NCI-H748 treated with DMSO at 0.1 percent for 48 hours (cell line): ENCODE measurements around the gene ZDHHC14.
"Not testable (repeated sequence)": the region's sequence is repeated elsewhere in the genome, so short reads cannot be mapped to it uniquely, and the experiment has no call there.

Experiments
- DNase-seq: peaks from one replicate; lab custom pipeline; 2025; lab: John Stamatoyannopoulos, UW

ZDHHC14 gene

DNA sequence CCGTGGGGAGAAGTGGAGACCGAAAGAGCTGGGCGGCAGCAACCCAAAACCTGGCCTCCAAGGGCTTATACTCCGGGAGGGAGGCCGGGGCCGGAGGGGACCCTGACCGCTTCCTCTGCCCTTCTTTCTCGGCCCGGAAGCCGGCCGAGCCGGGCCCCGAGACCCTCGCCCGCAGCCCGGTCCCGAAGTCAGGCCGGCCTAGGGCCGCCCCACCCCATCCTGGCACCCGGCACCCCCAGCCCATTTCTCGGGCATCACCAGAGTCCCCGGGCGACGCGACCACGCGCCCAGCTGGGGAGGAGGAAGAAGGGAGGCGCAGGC is 572 bp upstream of the ZDHHC14 start:
- no peak for DNase-seq

DNA sequence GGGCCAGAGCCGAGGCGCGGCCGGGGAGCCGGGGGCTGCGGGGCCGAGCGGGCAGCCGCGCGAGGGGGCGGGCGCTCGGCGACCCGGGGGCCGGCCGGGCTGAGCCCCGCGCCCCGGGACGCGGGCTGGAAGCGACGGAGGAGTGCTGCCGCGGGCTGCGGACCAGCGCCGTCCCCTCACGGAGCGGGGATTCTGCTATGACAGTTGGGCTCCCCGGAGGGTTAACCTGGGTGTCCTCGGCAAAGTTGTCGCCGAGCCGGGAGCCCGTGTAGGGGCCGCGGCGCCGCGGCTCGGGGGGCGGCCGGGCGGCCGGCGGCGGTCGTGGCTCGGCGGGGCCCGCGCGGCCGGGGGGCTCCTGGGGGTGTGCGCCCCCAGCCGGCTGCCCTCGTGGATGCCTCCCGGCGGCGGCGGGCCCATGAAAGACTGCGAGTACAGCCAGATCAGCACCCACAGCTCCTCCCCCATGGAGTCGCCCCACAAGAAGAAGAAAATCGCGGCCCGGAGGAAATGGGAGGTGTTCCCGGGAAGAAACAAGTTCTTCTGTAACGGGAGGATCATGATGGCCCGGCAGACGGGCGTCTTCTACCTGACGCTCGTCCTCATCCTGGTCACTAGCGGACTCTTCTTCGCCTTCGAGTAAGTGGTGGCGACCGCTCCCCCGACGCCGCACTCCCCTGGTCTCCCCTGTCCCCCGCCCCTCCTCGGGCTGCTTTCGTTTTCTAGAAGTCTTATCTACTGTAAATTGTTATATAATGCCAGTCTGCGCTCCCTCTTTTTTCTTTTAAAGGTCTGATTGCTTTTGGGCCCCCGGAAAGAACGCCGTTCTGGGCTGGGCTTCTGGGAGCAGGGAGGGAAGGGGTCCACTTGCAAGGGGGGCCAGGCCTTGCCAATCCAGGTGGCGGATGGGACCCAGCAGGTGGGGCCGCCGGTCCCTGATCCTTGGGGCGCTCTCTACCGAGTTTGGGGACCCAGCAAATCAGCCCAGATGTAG is 936 bp downstream of the ZDHHC14 start:
- DNase-seq: no peak

DNA sequence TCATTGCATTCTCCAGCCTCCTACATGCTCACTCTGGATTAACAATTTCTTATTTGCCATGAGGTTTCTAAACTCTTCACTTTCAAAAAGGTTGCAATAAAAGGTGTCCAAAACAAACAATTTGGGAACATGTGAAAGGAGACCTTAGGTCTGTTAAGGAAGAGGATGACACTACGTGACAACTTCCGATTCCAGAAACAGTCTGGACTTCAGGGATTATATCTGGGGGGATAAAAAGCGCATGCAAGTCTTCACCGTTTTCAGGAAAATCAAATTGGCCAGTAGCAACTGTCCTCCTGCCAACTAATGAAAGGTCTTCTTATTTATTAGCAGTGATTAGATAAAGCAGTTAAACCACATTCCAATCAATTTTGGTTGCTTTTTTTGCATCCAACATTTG is 1.8 kb downstream of the ZDHHC14 start:
- DNase-seq: no peak

DNA sequence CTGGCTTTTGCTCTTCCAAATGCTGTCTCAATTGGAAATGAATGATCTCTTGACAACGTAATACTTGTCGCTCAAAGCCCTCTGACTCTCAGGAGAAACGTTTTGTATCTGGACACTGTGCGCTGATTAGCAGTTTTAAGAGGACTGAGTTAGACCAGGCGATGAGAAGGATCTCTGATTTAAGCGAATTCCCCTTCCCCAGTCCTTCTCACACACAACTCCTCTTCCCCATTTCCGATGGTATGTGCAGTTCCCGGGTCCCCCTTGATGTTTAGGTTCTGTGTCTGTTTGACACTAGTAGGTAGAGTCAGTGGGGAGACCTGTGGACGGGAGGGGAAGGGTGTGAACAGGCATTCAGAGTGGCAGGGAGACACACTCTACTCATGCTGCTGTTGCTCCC is 2.5 kb downstream of the ZDHHC14 start:
- no peak for DNase-seq

DNA sequence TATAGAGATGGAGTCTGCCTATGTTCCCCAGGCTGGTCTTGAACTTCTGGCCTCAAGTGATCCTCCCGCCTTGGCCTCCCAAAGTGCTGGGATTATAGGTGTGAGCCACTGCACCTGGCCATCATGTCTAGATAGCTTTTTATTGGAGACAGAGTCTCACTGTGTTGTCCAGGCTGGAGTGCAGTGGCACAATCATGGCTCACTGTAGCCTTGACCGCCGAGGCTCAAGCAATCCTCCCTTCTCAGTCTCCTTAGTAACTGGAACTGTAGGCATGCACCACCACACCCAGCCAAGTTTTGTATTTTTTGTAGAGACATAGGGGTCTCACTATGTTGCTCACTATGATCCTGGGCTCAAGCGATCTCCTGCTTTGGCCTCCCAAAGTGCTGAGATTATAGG is 4.0 kb downstream of the ZDHHC14 start:
- not testable (repeated sequence) for DNase-seq

DNA sequence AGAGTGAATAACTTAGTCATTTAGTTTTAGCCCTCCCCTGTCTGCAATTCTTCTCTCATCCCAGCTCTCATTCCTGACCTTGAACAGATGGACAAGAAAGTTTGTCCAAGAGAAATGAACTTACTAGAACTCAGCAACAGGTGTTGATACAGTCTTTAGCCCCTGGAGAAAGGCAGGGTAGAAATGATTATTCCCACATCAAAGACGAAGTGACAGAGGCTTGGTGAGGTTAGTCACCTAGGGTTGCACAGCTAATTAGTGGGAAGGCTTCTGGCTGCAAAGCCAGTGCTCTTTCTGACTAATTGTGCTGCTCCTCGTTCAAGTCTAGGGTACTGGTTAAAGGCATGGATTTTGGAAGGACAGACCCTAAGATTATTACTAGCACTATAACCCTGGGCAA is 4.5 kb downstream of the ZDHHC14 start:
- DNase-seq: no peak

DNA sequence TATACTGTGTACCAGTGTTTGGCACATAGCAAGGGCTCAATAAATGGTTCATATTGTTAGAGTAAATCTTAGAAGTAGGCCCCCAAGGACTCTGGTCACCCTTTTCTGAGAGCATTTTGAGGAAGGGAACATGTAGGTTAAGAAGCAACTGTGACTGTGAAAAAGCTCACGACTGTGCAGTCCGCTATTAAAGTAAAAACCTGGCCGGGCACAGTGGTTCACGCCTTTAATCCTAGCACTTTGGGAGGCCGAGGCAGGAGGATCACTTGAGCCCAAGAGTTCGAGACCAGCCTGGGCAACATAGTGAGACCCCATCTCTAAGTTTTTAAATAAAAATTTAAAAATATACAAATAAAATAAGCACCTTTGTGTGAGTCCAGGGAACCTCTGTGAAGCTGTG is 5.0 kb downstream of the ZDHHC14 start:
- DNase-seq: no peak

DNA sequence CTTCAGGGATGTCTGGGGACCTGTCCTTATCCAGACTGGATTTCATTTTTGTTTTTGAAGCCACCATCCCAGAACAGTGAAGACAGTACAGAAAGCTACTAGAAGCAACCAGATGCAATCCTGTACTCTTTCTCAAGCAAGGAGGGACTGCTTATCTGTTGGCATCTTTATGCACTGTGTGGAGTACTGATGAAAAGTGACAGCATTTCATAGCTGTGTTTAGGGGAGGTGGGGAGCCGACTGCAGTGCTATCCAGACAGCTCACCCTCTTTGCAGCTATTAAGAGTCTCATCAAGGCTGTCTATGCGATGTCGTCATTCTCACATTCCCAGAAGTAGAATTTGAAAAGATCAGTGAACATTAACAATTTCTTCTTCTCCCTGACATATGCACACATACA is 5.5 kb downstream of the ZDHHC14 start:
- DNase-seq: no peak

DNA sequence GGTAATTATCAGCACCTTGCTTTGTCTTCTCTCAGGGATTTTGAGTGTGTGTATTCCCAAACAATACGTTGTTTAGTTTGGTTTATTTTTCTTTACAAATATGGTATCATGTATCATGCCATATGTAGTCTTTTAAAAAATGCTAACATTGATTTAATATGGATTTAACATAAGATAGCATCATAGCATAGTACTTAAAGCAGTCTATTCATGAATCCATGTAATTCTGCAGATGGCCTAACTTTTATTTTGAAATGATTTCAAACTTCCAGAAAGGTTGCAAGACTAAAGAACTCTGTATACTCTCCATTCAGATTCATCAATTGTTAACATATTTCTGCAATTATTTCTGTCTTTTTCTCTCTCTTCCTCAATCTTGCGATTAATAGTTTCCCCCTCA is 7.9 kb downstream of the ZDHHC14 start:
- DNase-seq: no peak

DNA sequence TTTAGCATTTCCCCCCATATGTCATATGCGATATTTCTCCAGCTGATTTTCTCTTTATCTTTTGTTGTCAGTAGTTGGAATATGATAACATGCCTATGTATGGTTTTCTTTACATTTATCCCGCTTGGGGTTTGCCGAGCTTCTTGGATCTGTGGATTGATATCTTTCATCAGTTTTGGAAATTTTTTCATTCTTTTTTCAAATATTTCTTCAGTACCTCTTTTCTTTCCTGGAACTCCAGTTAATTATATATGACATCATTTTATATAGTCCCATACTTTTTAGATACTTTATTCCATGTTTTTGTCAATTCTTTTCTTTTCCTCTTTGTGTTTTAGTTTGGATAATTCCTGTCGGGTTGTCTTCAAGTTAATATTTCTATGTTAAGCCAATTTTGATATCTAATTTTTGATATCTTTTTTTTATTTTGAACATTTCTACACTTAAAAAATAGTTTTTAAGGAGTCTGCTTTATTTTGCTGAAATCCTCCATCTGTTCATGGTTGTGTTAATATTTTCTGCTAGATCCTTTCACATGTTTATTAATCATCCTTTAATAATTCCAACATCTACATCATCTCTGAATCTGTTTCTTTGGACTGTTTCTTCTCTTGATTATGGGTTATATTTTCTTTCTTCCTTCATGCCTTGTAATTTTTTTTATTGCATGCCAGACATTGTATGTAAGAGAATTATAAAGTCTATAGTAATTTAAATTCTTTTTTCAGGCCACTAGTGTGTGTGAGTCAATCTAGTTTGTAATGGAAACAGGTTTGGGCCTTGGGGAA is 9.5 kb downstream of the ZDHHC14 start:
- DNase-seq: no peak

DNA sequence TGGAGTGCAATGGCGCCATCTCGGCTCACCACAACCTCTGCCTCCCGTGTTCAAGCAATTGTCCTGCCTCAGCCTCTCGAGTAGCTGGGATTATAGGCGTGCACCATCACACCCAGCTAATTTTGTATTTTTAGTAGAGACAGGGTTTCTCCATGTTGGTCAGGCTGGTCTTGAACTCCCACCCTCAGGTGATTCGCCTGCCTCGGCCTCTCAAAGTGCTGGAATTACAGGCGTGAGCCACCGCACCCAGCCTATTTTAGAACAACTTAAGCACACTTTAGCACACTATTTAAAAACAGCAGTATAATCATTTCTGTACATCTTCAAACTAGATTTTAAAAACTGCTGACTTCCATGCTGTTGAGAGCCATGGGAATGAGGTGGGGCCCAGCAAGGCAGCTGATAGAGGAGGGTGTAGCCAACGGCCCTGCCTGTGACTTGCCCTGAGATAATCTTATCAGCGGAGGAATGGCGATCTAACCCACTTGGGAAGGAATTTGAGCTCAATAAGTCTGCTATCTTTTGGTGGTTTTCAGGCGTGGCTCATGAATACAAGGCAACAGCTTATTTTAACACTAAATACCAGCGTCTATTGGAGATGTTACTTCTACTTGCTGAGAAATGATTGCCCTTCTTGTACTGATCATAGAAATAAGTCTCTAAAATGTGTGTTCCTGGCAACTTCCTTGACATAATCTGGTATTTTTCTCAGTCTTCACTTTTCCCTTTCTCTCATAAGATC is 12.1 kb downstream of the ZDHHC14 start:
- no peak for DNase-seq

DNA sequence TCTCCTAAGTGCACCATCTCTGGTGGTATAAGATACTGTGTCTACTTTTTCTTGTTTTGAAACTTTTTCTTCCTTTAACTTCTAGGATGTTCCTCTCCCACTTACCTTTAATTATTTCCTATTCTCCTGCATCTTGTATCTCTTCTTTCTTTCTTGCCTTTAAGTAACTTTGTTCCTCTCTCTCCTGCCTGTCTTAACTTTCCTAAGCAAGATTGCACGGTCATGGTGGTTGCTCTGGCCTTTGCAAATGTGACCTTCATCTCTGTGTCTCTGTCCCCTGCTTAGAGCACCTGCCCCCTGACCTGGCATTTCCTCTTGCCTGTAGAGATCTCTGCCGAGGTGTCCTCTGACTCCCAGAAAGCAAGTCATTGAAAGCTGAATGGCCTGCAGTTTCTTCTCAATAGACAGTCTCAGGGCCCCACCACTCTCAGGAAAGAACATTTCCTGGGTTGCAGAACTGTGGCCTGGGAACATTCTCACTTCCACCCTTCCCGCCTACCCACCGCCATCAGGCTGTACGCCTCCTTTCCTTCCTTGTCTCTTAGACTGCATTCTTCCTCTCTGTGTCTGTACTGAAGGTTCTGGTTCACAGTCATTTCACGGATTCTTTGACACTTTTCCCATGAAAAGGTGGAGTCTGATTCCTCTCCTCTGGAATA is 12.8 kb downstream of the ZDHHC14 start:
- no peak for DNase-seq

DNA sequence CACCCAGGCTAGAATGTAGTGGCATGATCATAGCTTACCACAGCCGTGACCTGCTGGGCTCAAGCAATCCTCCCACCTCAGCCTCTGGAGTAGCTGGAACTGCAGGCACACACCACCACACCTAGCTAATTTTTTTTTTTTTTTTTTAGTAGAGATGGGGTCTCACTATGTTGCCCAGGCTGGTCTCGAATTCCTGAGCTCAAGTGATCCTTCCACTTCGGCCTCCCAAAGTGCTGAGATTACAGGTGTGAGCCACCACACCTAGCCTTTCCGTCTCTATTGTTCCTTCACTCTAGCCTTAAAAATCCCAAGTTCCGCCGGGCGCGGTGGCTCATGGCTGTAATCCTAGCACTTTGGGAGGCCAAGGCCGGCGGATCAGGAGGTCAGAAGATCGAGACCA is 14.2 kb downstream of the ZDHHC14 start:
- DNase-seq: not testable (repeated sequence)

DNA sequence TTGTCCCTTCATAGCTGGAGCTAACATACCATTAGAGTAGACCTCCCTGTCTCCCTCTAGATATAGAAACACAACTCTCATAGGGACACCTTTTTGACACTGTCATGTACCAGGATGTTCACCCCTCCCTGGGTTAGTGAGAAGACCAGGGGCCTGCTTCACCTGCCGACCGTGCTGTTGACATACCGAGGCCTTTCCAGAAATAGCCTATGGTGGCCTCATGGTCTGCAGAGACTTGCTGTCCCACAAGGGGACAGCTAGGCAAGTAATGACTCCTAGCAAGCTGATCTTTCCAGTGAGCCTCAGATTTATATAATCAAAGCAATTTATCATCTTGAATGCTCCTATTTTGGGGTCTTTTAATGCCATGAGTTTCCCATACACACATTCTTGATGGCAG is 15.0 kb downstream of the ZDHHC14 start:
- DNase-seq: no peak

DNA sequence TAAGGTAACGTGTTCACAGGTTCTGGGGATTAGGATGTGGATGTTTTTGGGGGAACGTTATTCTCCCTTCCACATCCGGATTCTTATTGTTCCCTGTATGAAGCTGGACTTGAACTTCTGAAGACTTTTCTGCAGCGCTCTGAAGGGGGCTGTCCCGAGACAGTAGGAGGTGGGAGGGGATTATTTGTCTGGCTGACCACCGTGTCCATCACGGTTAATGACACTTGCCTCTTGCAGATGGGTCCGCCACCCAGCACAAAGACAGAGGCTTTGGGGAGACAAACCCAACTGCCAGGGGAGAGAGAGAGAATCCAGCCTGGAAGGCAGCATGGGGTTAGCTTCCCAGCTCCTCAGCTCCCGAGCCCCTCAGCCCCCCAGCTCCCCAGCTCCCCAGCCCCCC is 16.7 kb downstream of the ZDHHC14 start:
- DNase-seq: no peak

DNA sequence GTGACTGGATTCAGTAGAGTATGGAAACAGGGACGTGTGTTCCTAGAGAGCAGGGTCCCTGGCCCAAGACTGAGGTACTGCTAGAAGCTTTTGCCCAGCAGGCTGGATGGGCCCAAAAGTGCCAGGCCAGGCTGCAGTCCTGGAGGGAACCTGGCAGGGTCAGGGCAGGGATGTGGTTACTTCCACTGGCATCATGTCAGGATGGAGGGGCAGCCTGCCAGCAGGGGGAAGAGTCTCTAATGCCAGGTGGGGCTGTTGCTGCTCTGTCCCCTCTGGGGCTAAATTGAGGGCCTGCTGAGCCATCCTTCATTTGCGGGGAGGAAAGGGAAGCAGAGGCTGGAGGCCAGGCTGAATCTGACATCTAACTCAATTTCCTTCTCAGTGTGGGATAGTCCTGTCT is 17.2 kb downstream of the ZDHHC14 start:
- DNase-seq: no peak

DNA sequence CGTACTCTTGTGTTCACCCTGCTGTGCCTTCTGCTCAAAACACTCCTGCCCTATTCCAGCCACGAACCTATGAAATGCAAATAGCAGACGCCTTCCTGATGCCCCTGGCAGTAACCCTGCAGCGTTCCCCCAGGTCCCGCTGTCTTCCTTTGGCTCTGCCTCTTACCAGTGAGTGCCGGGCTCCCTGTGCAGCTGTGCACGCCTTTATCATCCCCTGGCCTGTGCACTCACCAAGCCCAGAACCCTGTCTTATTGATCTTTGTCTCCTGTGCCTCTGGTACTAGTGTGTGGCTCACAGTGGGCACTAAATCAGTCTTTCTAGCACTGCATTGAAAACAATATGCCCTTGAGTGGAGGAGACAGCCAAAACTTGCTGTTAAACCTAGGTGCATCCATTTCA is 19.7 kb downstream of the ZDHHC14 start:
- no peak for DNase-seq

DNA sequence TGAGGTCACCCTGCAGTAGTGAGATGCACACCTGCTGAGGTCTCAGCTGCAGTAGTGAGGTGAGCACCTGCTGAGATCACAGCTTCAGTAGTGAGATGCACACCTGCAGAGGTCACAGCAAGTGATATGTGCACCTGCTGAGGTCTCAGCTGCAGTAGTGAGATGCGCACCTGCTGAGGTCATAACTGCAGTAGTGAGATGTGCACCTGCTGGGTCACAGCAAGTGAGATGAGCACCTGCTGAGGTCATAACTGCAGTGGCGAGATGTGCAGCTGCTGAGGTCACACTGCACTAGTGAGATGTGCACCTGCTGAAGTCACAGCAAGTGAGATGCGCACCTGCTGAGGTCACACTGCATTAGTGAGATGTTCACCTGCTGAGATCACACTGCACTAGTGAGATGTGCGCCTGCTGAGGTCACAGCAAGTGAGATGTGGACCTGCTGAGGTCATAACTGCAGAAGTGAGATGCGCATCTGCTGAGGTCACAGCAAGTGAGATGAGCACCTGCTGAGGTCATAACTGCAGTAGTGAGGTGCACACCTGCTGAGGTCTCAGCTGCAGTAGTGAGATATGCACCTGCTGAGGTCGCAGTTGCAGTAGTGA is 20.8 kb downstream of the ZDHHC14 start:
- no peak for DNase-seq

DNA sequence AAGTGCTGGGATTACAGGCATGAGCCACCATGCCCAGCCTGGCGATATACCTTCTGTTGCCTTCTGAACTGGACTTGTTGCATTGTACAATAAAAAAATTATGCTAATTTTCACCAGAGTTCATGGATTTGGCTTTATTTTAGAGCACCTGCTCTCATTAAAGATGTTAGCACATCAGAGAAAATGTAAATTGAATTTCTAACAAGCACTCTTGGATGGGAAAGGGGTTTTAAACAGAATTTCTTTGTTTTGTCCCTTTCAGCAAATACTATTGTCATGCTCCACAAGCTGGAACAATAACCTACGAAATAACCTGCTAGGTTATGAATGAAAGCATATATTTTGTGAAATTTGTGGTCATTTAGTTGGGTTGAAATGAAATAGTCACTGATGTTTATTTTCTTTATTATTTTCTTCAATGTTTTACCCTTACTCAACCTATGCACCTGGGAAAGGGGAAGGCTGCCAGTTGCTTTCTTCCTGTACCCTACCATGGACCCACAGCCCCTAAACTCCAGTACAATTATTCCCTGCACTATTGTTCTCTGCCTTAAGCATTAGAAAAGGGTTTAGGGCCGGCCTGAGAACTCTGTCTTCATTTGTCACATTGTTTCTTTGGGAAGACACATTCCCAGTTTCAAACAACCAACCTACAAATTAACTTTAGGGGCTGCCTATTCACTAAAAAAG is 22.2 kb downstream of the ZDHHC14 start:
- DNase-seq: no peak

DNA sequence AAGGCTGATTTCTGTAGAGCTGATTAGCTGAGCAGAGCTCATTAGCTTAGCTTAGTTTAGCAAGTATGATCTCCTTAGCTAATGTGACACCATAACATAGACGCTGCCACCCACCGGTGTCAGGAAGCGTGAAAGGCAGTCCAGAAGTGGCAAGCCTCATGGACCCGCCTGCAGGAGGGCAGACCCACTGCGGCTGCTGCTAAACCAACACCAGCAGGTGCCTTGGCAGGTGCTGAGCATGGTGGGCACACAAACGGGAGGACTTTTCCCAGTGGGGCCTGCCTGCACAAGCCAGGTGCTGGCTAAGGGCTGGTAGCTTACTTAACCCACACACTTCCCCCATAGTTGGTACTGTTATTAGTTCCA is 22.7 kb downstream of the ZDHHC14 start:
- no peak for DNase-seq

DNA sequence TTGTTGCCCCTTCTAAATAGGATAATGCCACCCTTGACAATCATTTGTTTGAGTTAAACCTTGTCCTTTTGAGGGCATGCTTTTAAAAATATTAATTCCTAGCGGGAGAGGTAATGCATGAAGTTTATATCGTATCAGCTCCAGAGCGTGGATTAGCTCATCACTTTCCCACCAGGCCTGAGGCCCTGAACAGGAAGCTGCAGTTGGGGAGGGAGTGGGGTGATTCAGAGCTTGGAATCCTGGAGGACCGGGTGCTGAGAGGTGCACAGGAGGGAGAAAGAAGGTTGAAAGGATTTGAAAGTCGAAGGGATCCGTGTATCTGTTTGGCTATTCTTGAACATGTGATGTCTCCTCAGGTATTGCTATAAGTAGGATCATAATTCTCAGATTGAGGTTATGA is 25.0 kb downstream of the ZDHHC14 start:
- no peak for DNase-seq
